Motor neuron (in vitro differentiated cells): ENCODE measurements around the gene RASSF6. TPM values are rescaled to one million over a fixed set of nuclear protein-coding genes. Genes with fewer than 3 reads are reported as not detected.
A peak's percentile ranks its signal among the peaks of the same experiment; 100 is the strongest.

ENCODE experiments used
- ATAC-seq, 8 experiments: fragments of 200-7000 bp; cut with Tn5 transposase; replicated peaks in 6 of 8; 2 replicates each; pipeline ENCODE4 v1.8.0; 2021; ENCODE audit warnings: mild to moderate bottlenecking in 8 of 8, moderate library complexity in 8 of 8
- H3K27ac ChIP-seq, 2 donors: fragments of 250-450 bp; sonication (Bioruptor Pico); 2 replicates each; pipeline ENCODE4 v1.9.0; 2021; ENCODE audit warnings: antibody characterized with exemption in 2 of 2, mild to moderate bottlenecking in 2 of 2, moderate library complexity in 1 of 2
- H3K4me1 ChIP-seq, 2 donors: fragments of 250-450 bp; sonication (Bioruptor Pico); replicated peaks in 1 of 2; 2 replicates each; pipeline ENCODE4 v1.6.1; 2021; ENCODE audit warnings: antibody characterized with exemption in 2 of 2, mild to moderate bottlenecking in 2 of 2, moderate library complexity in 1 of 2
- H3K4me3 ChIP-seq, 5 donors: fragments of 250-450 bp; sonication (Bioruptor Pico); 2 replicates each; pipeline ENCODE4 v1.9.0; 2021; ENCODE audit warnings: antibody characterized with exemption in 5 of 5, mild to moderate bottlenecking in 5 of 5, moderate library complexity in 4 of 5
- WGBS, 10 experiments: fragments of 450-650 bp; shearing (Covaris generic); methylation state at CpG; one replicate each; pipeline ENCODE4 v1.0.0; 2022; 5-methylcytosine and 5-hydroxymethylcytosine counted together
- in situ Hi-C, 9 experiments: fragments of 400-800 bp; cut with MboI; loops; one replicate each; pipeline ENCODE4 v1.15.0; 2021; ENCODE audit warnings: low sequenced_read_pairs in 9 of 9, low pct_unique_long_range_greater_than_20kb in 2 of 9; ENCODE audit not compliant: unreplicated experiment in 9 of 9
- total RNA-seq, 8 experiments: library from RNA; unstranded; fragments of 300-600 nt; gene quantifications; 2 replicates each; pipeline versions ENCODE4 v1.2.3 to v1.2.4, GENCODE V29; 2022

The RASSF6 gene
- total RNA-seq, 8 experiments from 2014 or later: under 0.01 to 0.71 (median 0.25) TPM; not detected in 2

GRCh38 chr4:73538162-73538561, 82.1 kb downstream of the RASSF6 start:
- Histone ChIP-seq H3K27ac (no peak overlapping the region), H3K4me3 (no peak overlapping the region), H3K4me1 (no peaks in the 10 kb centered on the region)
- 3 to 91% (median 43%) methylated on average over 2 of the region's 2 CpGs; no CpG with 5 or more reads in 3 of the 10 experiments for WGBS, 10 experiments
- in situ Hi-C loops: no loop called here
- no peak for ATAC-seq

- H3K4me3 ChIP-seq: no peak overlapping the region
- no peak for ATAC-seq
- in situ Hi-C loops: no loop called here
- no peak overlapping the region for H3K27ac ChIP-seq
- no peaks in the 10 kb centered on the region for H3K4me1 ChIP-seq
- WGBS, 10 experiments: 0 to 100% (median 60%) methylated on average over 1 to 2 of the region's 2 CpGs; no CpG with 5 or more reads in 1 of the 10 experiments
Measured at GRCh38 chr4:73533515-73534422, 86.5 kb downstream of the RASSF6 start.

- WGBS, 10 experiments: 20 to 100% (median 68%) methylated on average over 1 to 2 of the region's 2 CpGs; no CpG with 5 or more reads in 2 of the 10 experiments
- H3K4me1 ChIP-seq: no peaks in the 10 kb centered on the region
- in situ Hi-C loops: no loop called here
- H3K27ac ChIP-seq: no peak overlapping the region
- ATAC-seq: peak in 1 of 8 experiments; percentile 37
- no peak overlapping the region for H3K4me3 ChIP-seq
Measured at GRCh38 chr4:73528171-73528570, 92.1 kb downstream of the RASSF6 start.

- in situ Hi-C loops: no loop called here
- no peak for ATAC-seq
- H3K4me3 ChIP-seq: no peak overlapping the region
- no peaks in the 10 kb centered on the region for H3K4me1 ChIP-seq
- 0 to 100% (median 86%) methylated on average over 1 of the region's 1 CpG; no CpG with 5 or more reads in 7 of the 10 experiments for WGBS, 10 experiments
- no peak overlapping the region for H3K27ac ChIP-seq
Measured at GRCh38 chr4:73527196-73527595, 93.0 kb downstream of the RASSF6 start.

GRCh38 chr4:73525611-73526010, 94.6 kb downstream of the RASSF6 start:
- no peak for ATAC-seq
- in situ Hi-C loops: no loop called here
- 0 to 100% (median 50%) methylated on average over 1 of the region's 1 CpG; no CpG with 5 or more reads in 4 of the 10 experiments for whole genome bisulfite sequencing, 10 experiments
- Histone ChIP-seq H3K4me3 (no peak overlapping the region), H3K4me1 (no peaks in the 10 kb centered on the region), H3K27ac (no peak overlapping the region)

GRCh38 chr4:73523126-73523525, 97.1 kb downstream of the RASSF6 start:
- ATAC-seq: no peak
- Histone ChIP-seq H3K4me3 (no peak overlapping the region), H3K27ac (no peak overlapping the region), H3K4me1 (no peaks in the 10 kb centered on the region)
- in situ Hi-C loops: no loop called here
- WGBS, 10 experiments: 0 to 100% (median 70%) methylated on average over 1 to 2 of the region's 2 CpGs; no CpG with 5 or more reads in 1 of the 10 experiments

Other genes with a start within 250 kb of the RASSF6 start
- gene ALB, start 216.1 kb downstream of the RASSF6 start, total RNA-seq: 1 to 10 TPM in 1 of 8 experiments, under 1 TPM in 4, not detected in 3; 0.50 to 1.8 (median 0.54) TPM
- gene AFP, start 184.2 kb downstream of the RASSF6 start, total RNA-seq: 1 to 10 TPM in 2 of 8 experiments, under 1 TPM in 2, not detected in 4; 0.33 to 3.4 (median 1.3) TPM
- gene AFM, start 138.7 kb downstream of the RASSF6 start, total RNA-seq: not detected
- 100 to 1,000 TPM in 1 of 8 experiments, 10 to 100 TPM in 1, 1 to 10 TPM in 2, under 1 TPM in 2, not detected in 2; 0.25 to 115 (median 3.6) TPM for gene CXCL8, start 120.1 kb upstream of the RASSF6 start, total RNA-seq
- 1 to 10 TPM in 1 of 8 experiments, under 1 TPM in 3, not detected in 4; 0.16 to 6.8 (median 0.28) TPM for gene CXCL6, start 216.2 kb upstream of the RASSF6 start, total RNA-seq
- gene PF4V1, start 232.9 kb upstream of the RASSF6 start, total RNA-seq: not detected
- gene CXCL1, start 249.0 kb upstream of the RASSF6 start, total RNA-seq: 10 to 100 TPM in 1 of 8 experiments, 1 to 10 TPM in 3, under 1 TPM in 3, not detected in 1; 0.18 to 50.5 (median 2.5) TPM